Breast epithelium (tissue), 3 donors: ENCODE measurements around the gene NPC1L1.

Experiments used
- CTCF ChIP-seq, 3 donors: fragments of 450-650 bp; IDR thresholded peaks; one replicate each; pipeline ENCODE4 v1.5.1; 2016 to 2017; ENCODE audit warnings: antibody characterized with exemption in 3 of 3, mild to moderate bottlenecking in 3 of 3, moderate library complexity in 3 of 3
- POLR2A ChIP-seq: fragments of 450-650 bp; IDR thresholded peaks from one replicate; pipeline ENCODE4 v1.6.1; 2016; ENCODE audit warnings: antibody characterized with exemption, mild to moderate bottlenecking, moderate library complexity
- POLR2AphosphoS5 ChIP-seq, 3 donors: sonication (generic); formaldehyde crosslinking; IDR thresholded peaks; one replicate each; pipeline ENCODE4 v1.6.1; 2017; ENCODE audit warnings: antibody characterized with exemption in 3 of 3

- TF ChIP-seq CTCF (IDR thresholded peaks at IDR 0.05) (no peak), POLR2A (no peak), POLR2AphosphoS5 (IDR thresholded peaks at IDR 0.05) (no peak)
These were observed 913 bp upstream of the NPC1L1 start for GRCh38 chr7:44541876-44542610.
